ENCODE measurements around the gene HOXD4.

DNA sequence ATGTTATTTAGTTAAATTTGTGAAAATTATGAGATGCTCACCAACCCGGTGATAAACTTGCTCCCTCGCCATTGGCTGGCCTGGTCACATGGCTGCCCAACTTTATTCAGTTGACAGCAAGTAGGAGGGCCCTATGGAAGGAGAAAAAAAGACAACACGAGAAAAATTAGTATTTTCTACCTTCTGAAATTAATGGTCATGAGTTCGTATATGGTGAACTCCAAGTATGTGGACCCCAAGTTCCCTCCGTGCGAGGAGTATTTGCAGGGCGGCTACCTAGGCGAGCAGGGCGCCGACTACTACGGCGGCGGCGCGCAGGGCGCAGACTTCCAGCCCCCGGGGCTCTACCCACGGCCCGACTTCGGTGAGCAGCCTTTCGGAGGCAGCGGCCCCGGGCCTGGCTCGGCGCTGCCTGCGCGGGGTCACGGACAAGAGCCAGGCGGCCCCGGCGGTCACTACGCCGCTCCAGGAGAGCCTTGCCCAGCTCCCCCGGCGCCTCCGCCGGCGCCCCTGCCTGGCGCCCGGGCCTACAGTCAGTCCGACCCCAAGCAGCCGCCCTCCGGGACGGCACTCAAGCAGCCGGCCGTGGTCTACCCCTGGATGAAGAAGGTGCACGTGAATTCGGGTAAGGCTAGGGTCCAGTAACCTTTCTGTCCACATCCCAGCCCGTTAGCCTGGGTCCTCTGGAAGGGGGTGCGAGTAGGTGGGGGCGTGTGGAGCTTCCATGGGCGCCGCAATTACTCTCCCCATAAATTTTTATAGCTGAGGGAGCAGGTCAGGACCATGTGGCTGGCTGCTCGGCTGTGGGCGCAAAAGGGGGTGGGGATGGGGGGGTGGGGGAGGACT lies at the start of gene HOXD4:
- no peak for TF ChIP-seq POLR2A (IDR thresholded peaks at IDR 0.05)
- TF ChIP-seq, protein P1, sequence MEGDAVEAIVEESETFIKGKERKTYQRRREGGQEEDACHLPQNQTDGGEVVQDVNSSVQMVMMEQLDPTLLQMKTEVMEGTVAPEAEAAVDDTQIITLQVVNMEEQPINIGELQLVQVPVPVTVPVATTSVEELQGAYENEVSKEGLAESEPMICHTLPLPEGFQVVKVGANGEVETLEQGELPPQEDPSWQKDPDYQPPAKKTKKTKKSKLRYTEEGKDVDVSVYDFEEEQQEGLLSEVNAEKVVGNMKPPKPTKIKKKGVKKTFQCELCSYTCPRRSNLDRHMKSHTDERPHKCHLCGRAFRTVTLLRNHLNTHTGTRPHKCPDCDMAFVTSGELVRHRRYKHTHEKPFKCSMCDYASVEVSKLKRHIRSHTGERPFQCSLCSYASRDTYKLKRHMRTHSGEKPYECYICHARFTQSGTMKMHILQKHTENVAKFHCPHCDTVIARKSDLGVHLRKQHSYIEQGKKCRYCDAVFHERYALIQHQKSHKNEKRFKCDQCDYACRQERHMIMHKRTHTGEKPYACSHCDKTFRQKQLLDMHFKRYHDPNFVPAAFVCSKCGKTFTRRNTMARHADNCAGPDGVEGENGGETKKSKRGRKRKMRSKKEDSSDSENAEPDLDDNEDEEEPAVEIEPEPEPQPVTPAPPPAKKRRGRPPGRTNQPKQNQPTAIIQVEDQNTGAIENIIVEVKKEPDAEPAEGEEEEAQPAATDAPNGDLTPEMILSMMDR (IDR thresholded peaks at IDR 0.05 in 4 of 5, conservative IDR thresholded peaks at IDR 0.05 in 1 of 5), result no peak
